ENCODE data around the gene PLEKHM3.

The PLEKHM3 gene

DNA sequence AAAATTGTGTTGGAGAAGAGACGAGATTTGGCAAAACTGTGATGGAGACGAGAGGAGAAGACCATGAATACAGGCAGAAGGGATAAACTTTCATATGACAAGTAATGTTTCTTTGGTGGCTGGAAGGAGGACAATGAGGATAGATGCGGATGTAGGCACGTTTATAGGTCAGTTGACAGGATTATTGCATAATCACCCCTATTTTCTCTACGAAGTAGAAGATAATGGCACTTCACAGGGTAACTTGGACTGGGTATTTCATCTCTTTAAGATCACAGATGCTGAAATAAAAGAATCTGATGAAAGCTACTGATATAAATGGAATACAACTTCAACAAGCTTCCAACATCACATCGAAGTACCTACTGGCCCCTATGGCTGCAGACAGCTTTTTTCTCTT lies 81.0 kb downstream of the PLEKHM3 start:
- no peak for DNase-seq

DNA sequence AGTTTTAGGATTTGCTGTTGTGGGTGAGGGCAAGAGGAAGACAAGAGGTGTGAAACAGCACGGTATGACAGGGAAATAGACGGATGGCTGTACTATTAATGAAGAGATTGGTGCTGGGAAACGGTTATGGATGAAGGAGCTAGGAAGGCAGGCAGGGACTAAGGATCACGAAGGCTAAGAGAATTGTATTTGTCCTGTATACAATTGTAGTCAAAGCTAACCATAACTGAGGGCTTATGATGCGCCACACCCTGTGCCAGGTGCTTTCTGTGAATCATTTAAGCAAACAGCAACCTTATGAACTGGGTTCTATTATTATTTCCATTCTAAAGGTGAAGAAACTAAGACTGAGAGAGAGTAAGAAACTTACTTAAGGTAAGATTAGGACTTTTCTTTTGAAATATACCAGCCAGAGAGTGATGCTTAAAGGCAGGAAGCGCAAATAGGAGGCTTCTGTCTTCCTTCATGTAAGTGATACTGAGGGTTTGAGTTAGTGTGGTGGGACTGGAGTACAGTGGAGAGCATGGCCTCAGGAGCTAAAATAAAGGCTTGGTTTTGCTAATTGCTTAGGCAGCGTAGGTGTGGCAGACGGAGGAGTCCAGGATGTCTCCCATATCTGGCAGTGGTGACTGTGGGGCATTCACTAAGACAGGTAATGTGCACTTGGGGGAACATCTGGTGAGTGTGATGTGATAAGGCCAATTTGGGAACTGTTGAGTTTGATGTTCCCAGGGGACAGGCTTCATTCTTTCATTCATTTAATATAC lies 85.8 kb downstream of the PLEKHM3 start:
- DNase-seq, result no peak

- DNase-seq, result no peak
Measured at GRCh38 chr2:207938886-207939285, 86.4 kb downstream of the PLEKHM3 start.

GRCh38 chr2:207938415-207938814 lies 86.9 kb downstream of the PLEKHM3 start:
- no peak for DNase-seq

- no peak for DNase-seq
Measured at GRCh38 chr2:207937823-207938222, 87.5 kb downstream of the PLEKHM3 start.

DNA sequence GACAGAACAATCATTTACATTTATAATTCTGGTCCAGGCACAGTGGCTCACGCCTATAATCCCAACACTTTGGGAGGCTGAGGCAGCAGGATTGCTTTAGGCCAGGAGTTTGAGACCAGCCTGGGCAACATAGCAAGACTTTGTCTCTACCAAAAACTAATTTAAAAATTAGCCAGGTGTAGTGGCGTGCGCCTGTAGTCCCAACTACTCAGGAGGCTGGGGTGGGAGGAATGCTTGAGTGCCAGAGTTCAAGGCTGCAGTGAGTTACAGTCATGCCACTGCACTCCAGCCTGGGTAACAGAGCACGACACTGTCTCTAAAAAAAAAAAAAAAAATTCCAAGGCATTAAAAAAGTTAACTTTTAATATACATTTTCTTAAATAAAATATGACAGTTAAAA lies 88.1 kb downstream of the PLEKHM3 start:
- DNase-seq, result no peak

- no peak for DNase-seq
Measured at GRCh38 chr2:207936380-207936779, 88.9 kb downstream of the PLEKHM3 start.

DNA sequence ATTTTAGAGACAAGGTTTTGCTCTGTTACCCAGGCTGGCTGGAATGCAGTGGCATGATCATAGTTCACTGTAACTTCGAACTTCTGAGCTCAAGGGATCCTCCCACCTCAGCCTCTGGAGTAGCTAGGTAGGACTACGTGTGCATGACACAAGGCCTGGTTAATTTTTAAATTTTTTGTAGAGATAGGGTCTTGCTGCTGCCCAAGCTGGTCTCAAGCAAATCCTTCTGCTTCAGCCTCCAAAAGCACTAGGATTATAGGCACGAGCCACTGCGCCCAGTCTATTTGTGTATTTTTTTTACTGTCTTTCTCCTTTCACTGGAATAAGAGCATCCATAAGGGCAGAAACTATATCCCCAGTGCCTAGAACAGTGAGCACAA lies 89.3 kb downstream of the PLEKHM3 start:
- DNase-seq, result no peak

DNA sequence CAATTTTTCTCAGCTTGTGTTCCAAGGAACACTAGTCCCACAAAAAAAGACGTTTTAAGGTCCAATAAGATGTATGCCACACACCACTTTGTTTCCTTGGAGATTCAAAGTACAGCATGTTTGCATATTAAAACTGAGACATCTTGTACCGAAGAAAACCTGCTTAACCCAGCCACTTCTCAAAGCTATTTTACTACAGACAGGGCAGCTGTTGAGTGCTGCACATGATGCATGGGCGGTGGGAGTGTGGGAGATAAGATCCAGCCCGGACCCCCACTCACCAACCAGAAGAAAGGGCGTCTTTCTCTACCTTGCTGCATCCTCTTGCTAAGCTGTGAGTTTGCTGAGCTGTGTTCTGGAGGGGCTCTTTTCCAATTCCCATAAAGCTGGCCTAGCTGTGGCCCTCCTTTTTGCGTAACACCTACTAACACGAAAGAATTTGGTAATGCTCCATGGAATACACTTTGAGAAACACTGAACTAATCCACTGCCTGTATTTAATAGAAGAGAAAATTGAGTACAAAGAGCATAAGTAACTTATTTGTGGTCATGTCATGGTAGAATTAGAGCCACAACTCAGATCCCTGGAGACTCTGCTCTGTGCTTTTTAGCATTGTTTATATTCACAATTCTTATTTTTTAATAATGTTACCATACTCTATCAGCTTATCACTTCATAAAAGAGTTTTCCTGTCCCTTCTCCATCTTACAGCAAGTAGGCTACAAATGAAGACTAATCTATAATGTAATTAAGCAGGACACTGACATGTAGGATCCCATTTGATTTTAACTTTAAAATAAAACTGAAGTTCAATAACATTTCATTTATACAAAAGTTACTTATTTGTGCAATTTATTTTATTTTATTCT lies 90.0 kb downstream of the PLEKHM3 start:
- DNase-seq, result no peak

DNA sequence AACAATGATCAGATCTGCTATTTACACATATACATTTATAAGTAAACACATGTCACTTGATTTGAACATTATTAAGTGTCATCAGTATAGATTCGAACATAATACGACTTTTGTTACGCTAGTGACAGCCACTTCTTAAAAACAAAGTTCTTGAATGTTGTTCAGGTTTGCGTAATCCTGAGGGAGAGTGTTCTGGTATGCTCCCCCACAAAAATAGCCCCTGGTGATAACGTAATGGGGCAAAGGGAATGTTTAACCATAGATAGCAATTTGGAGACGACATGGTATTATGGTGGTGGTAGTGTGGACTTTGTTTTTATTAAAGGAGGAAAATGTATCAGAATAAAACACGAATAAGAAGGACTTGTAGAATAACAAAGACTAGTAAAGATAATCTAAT lies 90.6 kb downstream of the PLEKHM3 start:
- no peak for DNase-seq

DNA sequence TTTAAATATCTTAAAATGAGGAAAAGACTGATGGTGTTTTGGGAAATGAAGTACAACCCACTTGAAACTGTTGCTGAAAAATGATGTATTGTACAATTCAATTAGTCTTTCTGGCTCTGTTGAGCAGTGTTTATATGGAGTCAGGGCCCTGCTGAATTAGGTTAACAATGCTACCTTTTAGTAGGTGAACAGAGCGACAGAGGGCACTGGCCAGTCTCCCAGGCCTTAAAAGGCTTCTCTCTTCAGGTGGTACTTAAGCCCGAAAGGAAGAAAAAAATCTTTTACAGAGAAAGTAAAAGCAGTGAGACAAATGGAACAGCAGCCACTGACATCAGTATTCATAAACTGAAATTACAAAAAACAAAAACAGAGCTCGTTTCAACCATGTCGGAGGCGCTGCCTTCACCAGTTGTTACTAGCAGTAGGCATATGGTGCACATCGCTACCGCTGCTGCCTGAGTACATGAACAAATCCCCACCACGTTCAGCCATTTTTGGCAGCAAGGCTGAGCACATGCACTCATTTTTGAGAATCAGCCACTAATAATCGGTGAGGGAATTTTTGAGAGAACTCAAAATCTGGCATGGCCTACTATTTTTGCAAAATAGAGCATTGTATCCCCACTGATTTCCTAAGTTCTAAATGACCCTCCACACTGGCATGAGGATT lies 91.8 kb downstream of the PLEKHM3 start:
- DNase-seq, result no peak

DNA sequence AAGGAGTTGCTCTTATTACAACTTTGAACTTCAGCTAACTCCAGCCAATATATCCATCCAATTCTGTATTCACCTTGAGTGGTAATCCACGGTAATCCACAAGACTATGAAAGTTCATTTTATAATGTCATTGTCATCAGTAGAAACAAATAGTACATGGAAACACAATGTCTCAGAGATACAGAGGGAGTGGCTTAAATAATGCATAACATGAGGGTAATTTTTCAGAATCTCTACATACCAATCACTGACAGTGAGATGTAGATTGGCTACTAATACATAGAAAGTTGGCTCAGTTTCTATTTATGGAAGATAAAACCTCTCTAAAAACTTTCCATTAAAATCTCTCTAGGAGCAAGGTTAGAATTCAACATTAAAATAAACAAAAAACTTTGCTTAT lies 93.2 kb downstream of the PLEKHM3 start:
- DNase-seq, result no peak

GRCh38 chr2:207930747-207931146 lies 94.6 kb downstream of the PLEKHM3 start:
- DNase-seq, result no peak

- no peak for DNase-seq
Measured at GRCh38 chr2:207929923-207930322, 95.4 kb downstream of the PLEKHM3 start.

GRCh38 chr2:207928079-207928478 lies 97.2 kb downstream of the PLEKHM3 start:
- DNase-seq, result no peak

DNA sequence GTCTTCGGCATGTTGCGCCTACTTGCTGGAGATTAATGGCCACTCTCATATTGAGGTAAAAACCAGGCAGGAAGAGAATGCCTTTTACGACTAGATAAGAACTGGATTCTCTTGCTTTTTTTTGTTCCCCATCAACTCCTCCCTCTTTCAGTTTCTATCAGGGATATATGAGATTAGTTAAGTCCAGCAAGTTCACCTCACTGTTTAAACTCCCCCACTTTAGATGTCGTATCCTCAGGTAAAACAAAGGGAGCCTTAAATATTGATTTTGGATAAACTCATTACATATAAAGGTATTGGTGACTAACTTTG lies 98.4 kb downstream of the PLEKHM3 start:
- no peak for DNase-seq

GRCh38 chr2:207926133-207926988 lies 99.0 kb downstream of the PLEKHM3 start:
- DNase-seq, result no peak

- no peak for DNase-seq
Measured at GRCh38 chr2:207925601-207926000, 99.7 kb downstream of the PLEKHM3 start.

GRCh38 chr2:207921606-207922005 lies 103.7 kb downstream of the PLEKHM3 start:
- DNase-seq, result no peak

DNA sequence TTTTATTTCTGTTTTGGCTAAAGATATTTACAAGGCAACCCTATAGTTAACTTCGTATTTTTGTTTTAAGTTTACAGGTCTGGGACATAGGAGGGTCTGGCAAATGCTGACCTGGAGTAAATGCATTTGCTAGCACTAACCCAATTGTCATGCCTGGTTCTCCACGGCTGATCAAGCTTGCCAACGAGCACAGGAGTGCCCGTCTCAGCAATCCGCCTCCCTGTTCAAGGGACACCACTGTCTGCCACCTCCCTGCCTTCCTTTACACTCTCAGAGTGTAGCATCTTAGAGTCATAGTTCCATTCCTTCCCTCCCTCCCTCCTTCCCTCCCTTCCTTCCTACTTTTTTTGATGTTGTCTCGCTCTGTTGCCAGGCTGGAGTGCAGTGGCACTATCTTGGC lies 104.6 kb downstream of the PLEKHM3 start:
- DNase-seq, result no peak

- no peak for DNase-seq
Measured at GRCh38 chr2:207920321-207920720, 105.0 kb downstream of the PLEKHM3 start.

DNA sequence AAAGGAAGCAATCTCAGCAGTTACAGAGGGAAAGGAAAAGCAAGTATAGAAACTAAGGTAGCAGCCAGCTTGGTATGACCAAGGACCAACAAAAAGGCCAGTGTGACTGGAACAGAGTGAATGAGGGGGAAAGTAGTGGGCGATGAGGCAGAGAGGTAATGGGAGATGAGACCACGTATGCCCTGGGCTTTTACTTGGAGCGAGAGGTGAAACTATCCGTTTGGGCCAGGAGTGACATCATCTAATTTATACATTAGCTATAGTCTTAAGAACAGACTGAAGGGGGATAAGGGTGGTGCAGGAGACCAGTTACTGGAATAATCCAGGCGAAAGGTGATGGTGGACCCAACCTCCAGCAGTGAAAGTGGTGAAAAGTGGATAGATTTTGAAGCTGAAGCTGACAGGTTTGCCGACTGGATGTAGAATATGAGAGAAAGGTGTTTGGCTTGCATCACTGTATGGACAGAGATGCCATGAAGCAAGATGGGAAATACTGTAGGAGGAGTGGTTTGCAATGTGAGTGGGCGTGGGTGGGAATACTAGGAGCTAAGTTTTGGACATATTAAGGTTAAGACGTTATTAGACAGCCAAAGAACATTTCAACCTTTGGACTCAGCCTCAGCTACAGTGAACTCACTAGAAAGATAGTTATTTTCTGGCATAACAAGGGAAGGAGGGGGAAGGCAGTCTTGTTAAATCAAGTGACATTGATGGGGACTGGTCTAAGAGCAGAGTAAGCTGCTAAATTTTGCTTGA lies 106.0 kb downstream of the PLEKHM3 start:
- DNase-seq, result no peak

Data from stimulated activated CD4-positive, alpha-beta T cell treated with anti-CD3 and anti-CD28 coated beads, Interleukin-2, amount 100 ng/mL, for 48 hours (primary cell).